ENCODE results near the gene CALCB. TPM values are rescaled to one million over a fixed set of nuclear protein-coding genes. Genes with fewer than 3 reads are reported as not detected.

The CALCB gene
- total RNA-seq, 1 experiment from 2014 or later = not detected

GRCh38 chr11:15112131-15112541, 38.7 kb downstream of the CALCB start:
- no peak overlapping the region for H2BK12ac ChIP-seq (ENCODE audit: insufficient read length, low read depth, low read length)
- H3K23ac ChIP-seq (ENCODE audit: insufficient read length, low read depth, low read length) = no peak overlapping the region
- H3K27ac ChIP-seq (ENCODE audit: insufficient read length, low read depth, low read length) = no peak overlapping the region
- H4K5ac ChIP-seq (ENCODE audit: insufficient read length, low read depth, low read length) = no peak overlapping the region
- no peaks in the 10 kb centered on the region for H4K20me1 ChIP-seq (ENCODE audit: control insufficient read depth, insufficient read depth, insufficient read length)
- H3K79me2 ChIP-seq (ENCODE audit: insufficient read depth, low read length) = no peaks in the 10 kb centered on the region
- WGBS (ENCODE audit: extremely low coverage, insufficient read length, low lambda C conversion rate) = no CpG with 5 or more reads among the region's 8 CpGs
- H4K8ac ChIP-seq (replicated peaks; ENCODE audit: insufficient read length, low read depth, low read length) = no peak overlapping the region
- H3K18ac ChIP-seq (ENCODE audit: insufficient read length, low read depth, low read length) = no peak overlapping the region
- no peaks in the 10 kb centered on the region for H3K36me3 Mint-ChIP-seq (ENCODE audit: insufficient read depth in 1 of 3, low read depth in 3 of 3)
- H3K9ac ChIP-seq (ENCODE audit: extremely low read depth, insufficient read length, low read length) = no peak overlapping the region
- no peak overlapping the region for H4K91ac ChIP-seq (ENCODE audit: insufficient read length, low read depth, low read length)
- no peak overlapping the region for H3K27ac Mint-ChIP-seq
- no peak overlapping the region for H2BK5ac ChIP-seq (ENCODE audit: insufficient read length, low read length)
- H2BK20ac ChIP-seq (ENCODE audit: low read depth, low read length, poor library complexity, severe bottlenecking) = no peak overlapping the region
- no peak overlapping the region for H2AFZ ChIP-seq (ENCODE audit: low read length)
- no peak overlapping the region for H3T11ph ChIP-seq (ENCODE audit: low read length)
- TF ChIP-seq CTCF (conservative IDR thresholded peaks at IDR 0.05) = no peak
- peaks cover 51% of the 10 kb centered on the region for H3K27me3 Mint-ChIP-seq (ENCODE audit: low read depth)
- no peaks in the 10 kb centered on the region for H3K79me1 ChIP-seq (ENCODE audit: insufficient read depth, low read depth, low read length, poor library complexity, severe bottlenecking)
- no peaks in the 10 kb centered on the region for H3K9me3 Mint-ChIP-seq
- H3K4ac ChIP-seq (ENCODE audit: low read depth, low read length) = no peak overlapping the region
- H3K9me3 ChIP-seq (ENCODE audit: control insufficient read depth, low read depth, low read length) = no peaks in the 10 kb centered on the region
- H3K23me2 ChIP-seq (ENCODE audit: insufficient read length, low read depth, low read length, poor library complexity, severe bottlenecking) = peaks cover 5% of the 10 kb centered on the region
- H2BK15ac ChIP-seq (ENCODE audit: low read depth, low read length) = no peak overlapping the region
- DNase-seq = no peak
- H3K4me2 ChIP-seq (ENCODE audit: insufficient read depth, insufficient read length, low read length) = no peak overlapping the region
- H3K14ac ChIP-seq (ENCODE audit: insufficient read depth, low read length) = no peak overlapping the region
- no peak overlapping the region for H3K56ac ChIP-seq (ENCODE audit: insufficient read length, low read depth, low read length)
- H2AK5ac ChIP-seq (ENCODE audit: insufficient read length, low read length) = no peak overlapping the region
- H3K4me1 ChIP-seq (ENCODE audit: insufficient read depth, low read length) = no peaks in the 10 kb centered on the region
- H2BK120ac ChIP-seq (ENCODE audit: low read depth, low read length, poor library complexity, severe bottlenecking) = no peak overlapping the region
- H3K27me3 ChIP-seq (ENCODE audit: insufficient read depth, low read length) = peaks cover 10% of the 10 kb centered on the region; the same call in 1 of the 2 replicates
- H3K4me3 Mint-ChIP-seq = no peak overlapping the region
- peaks cover 7 to 15% of the 10 kb centered on the region in 2 experiments for H3K4me1 Mint-ChIP-seq
